Measurements from ENCODE around the gene ADORA3. TPM values are rescaled to one million over a fixed set of nuclear protein-coding genes. Genes with fewer than 3 reads are reported as not detected.

The ADORA3 gene
- total and polyA plus RNA-seq, 2 of the 8 experiments (the other 6 are each of a cell fraction or from before 2014, with no cell fraction given) = 0.03 TPM; not detected in 1

- no peaks in the 10 kb centered on the region for H3K9me3 ChIP-seq (ENCODE audit: insufficient read depth in 2 of 2, low read depth in 1 of 2, low read length in 1 of 2)
- no peaks in the 10 kb centered on the region for H3K4me1 ChIP-seq (replicated peaks in 1 of 4; ENCODE audit: control insufficient read depth in 3 of 4, insufficient read depth in 4 of 4, low read length in 3 of 4)
- no peak overlapping the region for H4K91ac ChIP-seq (replicated peaks; ENCODE audit: insufficient read length, low read length)
- H2BK20ac ChIP-seq (ENCODE audit: low read length) = no peak overlapping the region
- no peak overlapping the region for H3K4me3 ChIP-seq (ENCODE audit: extremely low read depth in 1 of 4, insufficient read depth in 2 of 4, low read depth in 3 of 4, low read length in 4 of 4)
- H3K23me2 ChIP-seq (ENCODE audit: low read depth, low read length) = no peaks in the 10 kb centered on the region
- peaks cover 0 to 3% (median 0%) of the 10 kb centered on the region in 4 experiments; a peak in 3 of 8 replicates for H3K36me3 ChIP-seq (ENCODE audit: control insufficient read depth in 2 of 4, insufficient read depth in 4 of 4, low read length in 3 of 4)
- no peaks in the 10 kb centered on the region for H3K79me1 ChIP-seq (ENCODE audit: low read depth, low read length)
- no peak overlapping the region for H2BK12ac ChIP-seq (ENCODE audit: low read depth, low read length)
- H3K56ac ChIP-seq (replicated peaks; ENCODE audit: insufficient read length, low read depth, low read length) = no peak overlapping the region
- no peak overlapping the region for H3K27ac ChIP-seq (ENCODE audit: low read depth, low read length)
- H3K23ac ChIP-seq (ENCODE audit: insufficient read length) = no peak overlapping the region
- no peak overlapping the region for H3K18ac ChIP-seq (ENCODE audit: extremely low read depth, low read length)
- H2AK5ac ChIP-seq (ENCODE audit: low read depth, low read length) = no peak overlapping the region
- no peaks in the 10 kb centered on the region for H3K79me2 ChIP-seq (ENCODE audit: control insufficient read depth in 1 of 2, insufficient read depth in 2 of 2, low read length in 2 of 2)
- ChIA-PET CTCF (ENCODE audit: partially characterized antibody) (interaction anchor here (0.8 to 2.5 kb wide), 5 partner anchors 9 to 244 kb away, joined by 3 to 6 read pairs (median 3); no protein-coding TSS in a partner anchor), POLR2A (ENCODE audit: partially characterized antibody) (interaction anchor here (0.7 kb wide), 1 partner anchor 31 kb away, joined by 3 read pairs; no protein-coding TSS in a partner anchor)
- 80% methylated on average over 3 of the region's 3 CpGs; no CpG with 5 or more reads in 1 of the 2 experiments for WGBS, 2 experiments (ENCODE audit: extremely low coverage in 1 of 2, insufficient coverage in 1 of 2, insufficient read length in 1 of 2, insufficient replicate concordance in 2 of 2, low coverage in 1 of 2, low lambda C conversion rate in 2 of 2, missing lambda C conversion rate in 1 of 2)
- no peaks in the 10 kb centered on the region for H4K20me1 ChIP-seq (replicated peaks in 1 of 2; ENCODE audit: control insufficient read depth in 1 of 2, insufficient read depth in 2 of 2, low read length in 2 of 2)
- H2AFZ ChIP-seq (ENCODE audit: low read length) = no peak overlapping the region
- H3K27me3 ChIP-seq (replicated peaks in 1 of 4; ENCODE audit: control insufficient read depth in 3 of 4, extremely low read depth in 1 of 4, insufficient read depth in 3 of 4, low read length in 3 of 4) = no peaks in the 10 kb centered on the region
- no peak overlapping the region for H2BK120ac ChIP-seq (replicated peaks; ENCODE audit: low read depth, low read length)
- H3K4ac ChIP-seq (replicated peaks; ENCODE audit: insufficient read length, low read depth, low read length) = no peak overlapping the region
- no peak overlapping the region for H3K4me2 ChIP-seq (ENCODE audit: insufficient read depth in 1 of 2, low read depth in 2 of 2, low read length in 2 of 2)
- H4K8ac ChIP-seq (ENCODE audit: extremely low read depth, insufficient read depth, low read length) = no peak overlapping the region
- DNase-seq (ENCODE audit: low read depth in 1 of 2, low spot score in 2 of 2) = no peak
- no peak overlapping the region for H3K9ac ChIP-seq (replicated peaks in 1 of 4; ENCODE audit: extremely low read depth in 1 of 4, low read depth in 3 of 4, low read length in 3 of 4)
- no peak overlapping the region for H4K5ac ChIP-seq (ENCODE audit: insufficient read length, low read depth, low read length)
- FAIRE-seq = no peak
- H2BK15ac ChIP-seq (ENCODE audit: low read length) = no peak overlapping the region
- TF ChIP-seq EGR1 (IDR thresholded peaks at IDR 0.05; ENCODE audit: borderline replicate concordance, low read depth, low read length) (no peak), TAF1 (IDR thresholded peaks at IDR 0.05; ENCODE audit: low read depth, low read length) (no peak), RFX5 (IDR thresholded peaks at IDR 0.05; ENCODE audit: borderline replicate concordance, low read depth, low read length) (no peak), RAD21 (IDR thresholded peaks at IDR 0.05 in 1 of 2, conservative IDR thresholded peaks at IDR 0.05 in 1 of 2; ENCODE audit: low read depth in 2 of 2, low read length in 2 of 2) (no peak), SP4 (IDR thresholded peaks at IDR 0.05; ENCODE audit: low read length) (no peak), CREB1 (IDR thresholded peaks at IDR 0.05) (no peak), GABPA (IDR thresholded peaks at IDR 0.05; ENCODE audit: borderline replicate concordance, insufficient read depth, low read length) (no peak), KDM5A (IDR thresholded peaks at IDR 0.05; ENCODE audit: low read length) (no peak), USF2 (IDR thresholded peaks at IDR 0.05; ENCODE audit: low read length) (no peak)
- no peak overlapping the region for H2BK5ac ChIP-seq (ENCODE audit: low read depth, low read length)
- H3K14ac ChIP-seq (ENCODE audit: insufficient read length) = no peak overlapping the region
Observed at GRCh38 chr1:111471012-111471411, 32.4 kb downstream of the ADORA3 start.

Data from H1 (cell line).